Lower lobe of right lung (tissue), 2 donors: Measurements from ENCODE around the gene RASAL3. TPM values are rescaled to one million over a fixed set of nuclear protein-coding genes. Genes with fewer than 3 reads are reported as not detected.

ENCODE experiments used
- ATAC-seq, 2 donors: fragments of 200-7000 bp; cut with Tn5 transposase; one replicate each; pipeline ENCODE4 v1.9.1; 2020 to 2022; ENCODE audit warnings: mild to moderate bottlenecking in 2 of 2, moderate library complexity in 2 of 2
- DNase-seq: peaks from one replicate; pipeline ENCODE4 v3.0.0-alpha.2; 2020
- H3K27ac ChIP-seq: fragments of 200-600 bp; one replicate; pipeline ENCODE4 v1.8.0; 2022
- H3K27me3 ChIP-seq: fragments of 200-600 bp; one replicate; pipeline ENCODE4 v1.8.0; 2022; ENCODE audit warnings: low read depth
- H3K36me3 ChIP-seq: fragments of 200-600 bp; one replicate; pipeline ENCODE4 v1.8.0; 2022; ENCODE audit warnings: mild to moderate bottlenecking
- H3K4me1 ChIP-seq: fragments of 200-600 bp; one replicate; pipeline ENCODE4 v1.8.0; 2022
- H3K4me3 ChIP-seq: fragments of 200-600 bp; one replicate; pipeline ENCODE4 v1.8.0; 2022; ENCODE audit warnings: mild to moderate bottlenecking
- H3K9me3 ChIP-seq: fragments of 200-600 bp; one replicate; pipeline ENCODE4 v1.8.0; 2022
- intact Hi-C: fragments of 100-400 bp; cut with DNase I; formaldehyde crosslinking; loops from one replicate; pipeline ENCODE4 v1.11.0; 2022
- total RNA-seq: library from RNA; stranded (reverse); fragmentation: NEBNext Ultra II Directional; extraction: Animal tissue kit (Norgen Biotek cat#: 25700); gene quantifications from one replicate; pipeline ENCODE4 v1.2.1, GENCODE V29; 2021
- TF ChIP-seq, protein P1 (sequence below): fragments of 200-600 bp; IDR thresholded peaks from one replicate; pipeline ENCODE4 v1.8.0; 2022; ENCODE audit warnings: antibody characterized with exemption, mild to moderate bottlenecking
- donor health status: DM: no; HTN: yes; CAD: no; lungs with severe emphysema.

The RASAL3 gene
- total RNA-seq, 1 donor from 2014 or later: 15.0 TPM

DNA sequence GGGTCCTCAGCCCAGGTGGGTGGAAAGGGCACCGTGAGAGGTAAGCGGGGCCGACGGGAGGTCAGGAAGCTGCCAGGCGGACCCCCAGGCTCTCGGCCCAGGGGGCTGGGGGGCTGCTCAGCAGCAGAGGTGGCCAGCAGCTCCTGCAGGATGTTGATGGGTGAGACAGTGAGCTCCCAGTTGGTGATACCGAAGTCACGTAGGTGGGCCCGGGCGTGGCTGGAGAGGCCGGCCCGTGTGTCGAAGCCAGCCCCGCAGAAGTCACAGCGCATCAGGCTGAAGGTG, 27.6 kb downstream of the RASAL3 start:
- DNase-seq: no peak
- H3K36me3 ChIP-seq: no peaks in the 10 kb centered on the region
- H3K27ac ChIP-seq: no peak overlapping the region
- ATAC-seq: no peak
- H3K4me3 ChIP-seq: no peak overlapping the region
- intact Hi-C loops: no loop called here
- TF ChIP-seq, protein P1, sequence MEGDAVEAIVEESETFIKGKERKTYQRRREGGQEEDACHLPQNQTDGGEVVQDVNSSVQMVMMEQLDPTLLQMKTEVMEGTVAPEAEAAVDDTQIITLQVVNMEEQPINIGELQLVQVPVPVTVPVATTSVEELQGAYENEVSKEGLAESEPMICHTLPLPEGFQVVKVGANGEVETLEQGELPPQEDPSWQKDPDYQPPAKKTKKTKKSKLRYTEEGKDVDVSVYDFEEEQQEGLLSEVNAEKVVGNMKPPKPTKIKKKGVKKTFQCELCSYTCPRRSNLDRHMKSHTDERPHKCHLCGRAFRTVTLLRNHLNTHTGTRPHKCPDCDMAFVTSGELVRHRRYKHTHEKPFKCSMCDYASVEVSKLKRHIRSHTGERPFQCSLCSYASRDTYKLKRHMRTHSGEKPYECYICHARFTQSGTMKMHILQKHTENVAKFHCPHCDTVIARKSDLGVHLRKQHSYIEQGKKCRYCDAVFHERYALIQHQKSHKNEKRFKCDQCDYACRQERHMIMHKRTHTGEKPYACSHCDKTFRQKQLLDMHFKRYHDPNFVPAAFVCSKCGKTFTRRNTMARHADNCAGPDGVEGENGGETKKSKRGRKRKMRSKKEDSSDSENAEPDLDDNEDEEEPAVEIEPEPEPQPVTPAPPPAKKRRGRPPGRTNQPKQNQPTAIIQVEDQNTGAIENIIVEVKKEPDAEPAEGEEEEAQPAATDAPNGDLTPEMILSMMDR: no peak
- no peaks in the 10 kb centered on the region for H3K27me3 ChIP-seq
- H3K4me1 ChIP-seq: peaks cover 11% of the 10 kb centered on the region
- no peaks in the 10 kb centered on the region for H3K9me3 ChIP-seq

DNA sequence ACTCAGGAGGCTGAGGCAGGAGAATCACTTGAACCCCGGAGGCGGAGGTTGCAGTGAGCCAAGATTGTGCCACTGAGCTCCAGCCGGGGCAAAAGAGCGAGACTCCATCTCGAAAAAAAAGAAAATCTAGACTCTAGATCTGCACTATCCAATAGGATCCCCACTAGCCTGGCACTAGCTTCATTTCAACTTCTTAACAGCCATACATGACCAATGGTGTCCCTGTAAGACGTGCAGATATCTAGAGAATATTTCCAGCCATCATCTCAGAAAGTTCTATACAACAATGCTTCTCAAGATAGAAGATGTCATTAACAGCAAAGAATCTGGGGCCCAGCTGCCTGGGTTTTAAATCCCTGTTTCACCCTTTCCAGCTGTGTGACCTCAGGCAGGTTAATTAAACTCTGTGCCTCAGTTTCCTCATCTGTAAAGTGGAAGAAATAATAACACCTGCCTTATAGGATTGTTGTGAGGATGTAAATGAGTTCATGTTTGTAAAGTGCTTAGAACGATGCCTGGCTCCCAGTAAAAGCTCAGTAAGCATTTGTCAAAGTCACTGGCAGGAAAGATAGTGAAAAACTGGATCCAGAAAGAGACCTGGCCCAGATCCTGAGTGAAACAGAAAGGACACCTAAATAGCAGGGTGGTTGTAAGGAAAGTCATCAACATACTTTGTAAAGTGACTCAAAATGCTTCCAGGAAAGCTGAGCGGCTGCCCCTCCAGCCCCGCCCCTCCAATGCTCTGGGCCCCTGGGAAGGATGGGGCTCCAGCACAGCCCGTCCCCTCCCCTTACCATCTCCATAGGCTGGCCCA, 28.1 kb downstream of the RASAL3 start:
- H3K36me3 ChIP-seq: no peaks in the 10 kb centered on the region
- DNase-seq (no peak), ATAC-seq (no peak)
- H3K27me3 ChIP-seq: no peaks in the 10 kb centered on the region
- H3K27ac ChIP-seq: no peak overlapping the region
- H3K9me3 ChIP-seq: no peaks in the 10 kb centered on the region
- H3K4me3 ChIP-seq: no peak overlapping the region
- intact Hi-C loops: no loop called here
- TF ChIP-seq, protein P1: no peak
- H3K4me1 ChIP-seq: peaks cover 17% of the 10 kb centered on the region

DNA sequence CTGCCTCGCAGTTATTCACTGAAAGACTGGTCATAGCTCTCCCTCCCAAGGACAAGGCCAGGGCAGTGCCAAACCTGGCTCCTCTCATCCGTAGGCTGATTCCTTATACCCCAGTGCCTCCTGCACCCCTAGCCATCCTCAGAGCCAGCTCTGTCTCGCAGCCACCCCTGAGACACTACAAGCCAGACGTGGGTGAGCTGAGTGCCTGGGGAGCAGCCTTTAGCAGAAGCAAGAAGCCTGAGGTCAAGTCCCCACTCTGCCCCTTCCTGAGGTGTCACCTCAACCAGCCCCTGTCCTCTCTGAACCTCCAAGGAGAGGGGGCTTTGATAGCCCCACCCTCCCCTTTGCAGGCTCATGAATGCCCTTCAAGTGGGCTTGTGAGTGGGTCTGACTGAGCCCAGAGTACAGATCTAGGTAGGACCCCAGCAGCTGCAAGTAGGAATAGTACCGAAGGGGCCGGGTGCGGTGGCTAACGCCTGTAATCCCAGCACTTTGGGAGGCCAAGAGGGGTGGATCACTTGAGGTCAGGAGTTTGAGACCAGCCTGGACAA, 30.8 kb downstream of the RASAL3 start:
- intact Hi-C loops: no loop called here
- Histone ChIP-seq H3K4me3 (peak overlapping the region; percentile 93), H3K27me3 (no peaks in the 10 kb centered on the region), H3K27ac (peak overlapping the region; percentile 92), H3K9me3 (no peaks in the 10 kb centered on the region), H3K4me1 (peaks cover 38% of the 10 kb centered on the region), H3K36me3 (peaks cover 9% of the 10 kb centered on the region)
- DNase-seq (no peak), ATAC-seq (no peak)
- TF ChIP-seq, protein P1: no peak

DNA sequence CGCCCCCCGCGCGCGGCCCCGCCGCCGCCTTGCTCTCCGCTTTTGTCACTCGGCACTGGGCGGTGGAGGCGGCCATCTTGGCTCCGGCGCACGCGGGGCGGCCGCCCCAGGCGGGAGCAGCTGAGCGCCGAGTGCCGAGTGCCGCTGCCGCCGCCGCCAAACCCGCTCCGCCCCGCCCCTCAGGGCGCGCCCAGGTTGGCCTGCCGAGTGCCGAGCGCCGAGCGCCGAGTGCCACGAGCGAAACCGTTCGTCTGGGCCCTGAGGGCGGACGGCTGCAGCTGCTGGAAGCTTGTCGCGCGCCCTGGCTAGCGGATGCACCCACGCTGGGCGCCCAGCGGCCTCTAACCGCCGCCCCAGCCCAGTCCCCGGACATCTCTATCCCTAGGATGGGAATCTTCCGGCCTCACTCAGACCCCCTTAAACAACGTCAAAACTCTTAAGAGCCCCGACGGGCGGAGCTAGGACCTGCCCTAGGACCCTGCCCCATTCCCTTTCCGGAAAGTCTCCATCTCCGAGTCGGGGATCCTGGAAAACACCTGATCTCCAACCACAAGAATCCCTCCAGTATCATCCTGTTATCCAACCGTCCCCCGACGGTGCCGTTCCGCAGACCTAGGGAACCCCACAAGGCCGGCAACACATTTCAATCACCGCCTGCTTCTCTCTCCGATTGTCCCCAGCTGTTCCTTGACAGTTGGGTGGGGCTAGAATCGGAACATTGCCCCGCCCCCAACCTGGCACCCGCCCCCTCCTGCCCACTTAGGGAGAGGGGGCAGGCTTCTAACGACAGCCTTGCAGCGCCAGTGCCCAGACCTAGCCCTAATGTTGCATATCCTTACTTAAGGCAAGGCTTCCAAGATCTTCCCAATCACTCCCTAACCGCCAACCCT, 31.5 kb downstream of the RASAL3 start:
- DNase-seq: peak; percentile 95
- H3K4me3 ChIP-seq: peak overlapping the region; percentile 93
- no peaks in the 10 kb centered on the region for H3K27me3 ChIP-seq
- TF ChIP-seq, protein P1: no peak
- peaks cover 15% of the 10 kb centered on the region for H3K36me3 ChIP-seq
- no peaks in the 10 kb centered on the region for H3K9me3 ChIP-seq
- H3K27ac ChIP-seq: peak overlapping the region; percentile 92
- intact Hi-C loops: no loop called here
- peaks cover 38% of the 10 kb centered on the region for H3K4me1 ChIP-seq
- peak; percentile 97 to 98 for ATAC-seq

DNA sequence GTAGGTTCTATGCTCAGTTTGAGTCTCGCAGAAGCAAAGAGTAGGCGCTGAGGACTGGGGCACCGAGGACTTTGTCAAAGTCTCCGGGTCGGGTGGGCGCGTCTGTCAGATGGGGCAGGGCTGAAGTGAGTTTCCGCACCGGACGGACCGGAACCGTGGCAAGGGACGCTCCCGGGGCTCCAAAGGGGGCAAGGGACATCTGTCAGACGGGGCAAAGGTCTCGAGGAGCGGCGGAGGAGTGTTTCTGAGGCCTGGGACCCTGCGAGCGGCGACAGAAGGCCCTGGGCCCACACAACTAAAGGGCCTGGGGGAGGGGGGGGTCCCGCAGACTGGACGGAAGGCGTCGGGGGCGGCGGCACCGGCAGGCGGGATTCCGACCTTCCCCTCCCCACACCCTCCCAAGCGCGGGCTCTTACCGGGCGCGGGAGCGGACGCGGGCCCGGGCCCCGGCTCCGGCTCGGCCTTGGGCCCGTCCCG, 32.3 kb downstream of the RASAL3 start:
- no peak for ATAC-seq
- Histone ChIP-seq H3K4me1 (peaks cover 38% of the 10 kb centered on the region), H3K27me3 (no peaks in the 10 kb centered on the region), H3K27ac (peak overlapping the region; percentile 60), H3K9me3 (no peaks in the 10 kb centered on the region), H3K4me3 (peak overlapping the region; percentile 83), H3K36me3 (peaks cover 24% of the 10 kb centered on the region)
- TF ChIP-seq, protein P1: no peak
- intact Hi-C loops: no loop called here
- no peak for DNase-seq
